OCI-LY1 (cell line): ENCODE measurements around the gene SDR39U1.
"Not testable (repeated sequence)": the region's sequence is repeated elsewhere in the genome, so short reads cannot be mapped to it uniquely, and the experiment has no call there.

Source experiments
- H2AFZ ChIP-seq: fragments of 200-600 bp; sonication (generic), shearing (Covaris generic); 2 replicates; pipeline ENCODE4 v1.6.0; 2014; ENCODE audit warnings: antibody characterized with exemption, mild to moderate bottlenecking, low read length
- H3F3A ChIP-seq: fragments of 200-600 bp; sonication (generic), shearing (Covaris generic); 2 replicates; pipeline ENCODE4 v1.6.0; 2014; ENCODE audit warnings: mild to moderate bottlenecking, antibody characterized with exemption, low read length, moderate library complexity; ENCODE audit not compliant: insufficient read depth
- H3K27ac ChIP-seq: fragments of 200-600 bp; sonication (generic); 2 replicates; pipeline ENCODE4 v1.5.1; 2014; ENCODE audit warnings: low read length, mixed run types, mild to moderate bottlenecking, low read depth; ENCODE audit not compliant: poor library complexity, severe bottlenecking
- H3K27me3 ChIP-seq: fragments of 200-600 bp; sonication (generic); 2 replicates; pipeline ENCODE4 v1.6.0; 2014; ENCODE audit warnings: antibody characterized with exemption, mild to moderate bottlenecking, low read length, moderate library complexity; ENCODE audit not compliant: insufficient read depth
- H3K36me3 ChIP-seq: fragments of 200-600 bp; sonication (generic); 2 replicates; pipeline ENCODE4 v1.6.1; 2014; ENCODE audit warnings: mild to moderate bottlenecking, antibody characterized with exemption, low read length, moderate library complexity, mixed read lengths; ENCODE audit not compliant: insufficient read depth
- H3K4me1 ChIP-seq: fragments of 200-600 bp; sonication (generic); 2 replicates; pipeline ENCODE4 v1.5.1; 2014; ENCODE audit warnings: mild to moderate bottlenecking, low read length, moderate library complexity; ENCODE audit not compliant: insufficient read depth, severe bottlenecking
- H3K4me2 ChIP-seq: fragments of 200-600 bp; sonication (generic), shearing (Covaris generic); 2 replicates; pipeline ENCODE4 v1.6.1; 2014; ENCODE audit warnings: low read length
- H3K4me3 ChIP-seq: fragments of 200-600 bp; sonication (generic); 2 replicates; pipeline ENCODE4 v1.5.1; 2014; ENCODE audit warnings: low read length, low read depth, mild to moderate bottlenecking, mixed read lengths; ENCODE audit not compliant: poor library complexity, severe bottlenecking
- H3K79me2 ChIP-seq: fragments of 200-600 bp; shearing (Covaris generic); 2 replicates; pipeline ENCODE4 v1.6.1; 2016; ENCODE audit warnings: mixed run types, low read length, mixed read lengths; ENCODE audit not compliant: insufficient read depth
- H3K9ac ChIP-seq: fragments of 200-600 bp; sonication (generic), shearing (Covaris generic); 2 replicates; pipeline ENCODE4 v1.6.1; 2014; ENCODE audit warnings: mild to moderate bottlenecking, low read length, mixed read lengths
- H3K9me2 ChIP-seq: fragments of 200-600 bp; sonication (generic), shearing (Covaris generic); 2 replicates; pipeline ENCODE4 v1.6.1; 2014; ENCODE audit warnings: low read depth, mild to moderate bottlenecking, low read length, mixed read lengths
- H3K9me3 ChIP-seq: fragments of 200-600 bp; shearing (Covaris generic); 2 replicates; pipeline ENCODE4 v1.6.1; 2014; ENCODE audit warnings: low read length, mixed read lengths
- H4K20me1 ChIP-seq: fragments of 200-600 bp; sonication (generic), shearing (Covaris generic); 2 replicates; pipeline ENCODE4 v1.6.0; 2016; ENCODE audit warnings: mild to moderate bottlenecking, low read length; ENCODE audit not compliant: insufficient read depth
- EZH2 ChIP-seq: fragments of 200-600 bp; sonication (generic), shearing (Covaris generic); IDR thresholded peaks from 2 replicates; pipeline ENCODE4 v1.8.0; 2017; ENCODE audit warnings: borderline replicate concordance, mixed run types, mild to moderate bottlenecking, antibody characterized with exemption, low read length, moderate library complexity, mixed read lengths
- TF ChIP-seq, protein P1 (sequence below): fragments of 200-600 bp; sonication (generic), shearing (Covaris generic); IDR thresholded peaks from 2 replicates; pipeline ENCODE4 v1.5.1; 2017; ENCODE audit warnings: mild to moderate bottlenecking, antibody characterized with exemption, low read length, moderate library complexity, mixed read lengths

Gene SDR39U1

DNA sequence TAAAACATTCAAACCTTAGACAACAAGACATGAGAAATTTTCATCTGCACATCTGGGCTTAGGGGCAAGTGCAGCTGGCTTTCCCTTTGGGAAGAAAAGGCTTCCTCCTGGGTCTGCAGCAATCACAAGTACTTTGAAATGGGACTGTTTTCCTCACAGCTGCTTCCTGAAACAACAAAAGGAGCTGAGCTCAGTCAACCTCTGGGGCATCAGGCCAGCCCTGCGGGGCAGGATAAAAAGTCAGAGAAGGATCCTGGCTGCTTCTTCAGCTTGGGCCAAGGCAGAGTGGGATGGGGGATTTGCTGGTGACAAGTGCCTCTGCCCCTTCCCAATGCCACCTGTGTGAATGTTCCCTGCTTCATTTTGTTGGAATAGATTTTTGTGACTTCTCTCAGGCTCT, 16.2 kb upstream of the SDR39U1 start:
- H3K27ac ChIP-seq = no peak overlapping the region
- TF ChIP-seq, protein P1, sequence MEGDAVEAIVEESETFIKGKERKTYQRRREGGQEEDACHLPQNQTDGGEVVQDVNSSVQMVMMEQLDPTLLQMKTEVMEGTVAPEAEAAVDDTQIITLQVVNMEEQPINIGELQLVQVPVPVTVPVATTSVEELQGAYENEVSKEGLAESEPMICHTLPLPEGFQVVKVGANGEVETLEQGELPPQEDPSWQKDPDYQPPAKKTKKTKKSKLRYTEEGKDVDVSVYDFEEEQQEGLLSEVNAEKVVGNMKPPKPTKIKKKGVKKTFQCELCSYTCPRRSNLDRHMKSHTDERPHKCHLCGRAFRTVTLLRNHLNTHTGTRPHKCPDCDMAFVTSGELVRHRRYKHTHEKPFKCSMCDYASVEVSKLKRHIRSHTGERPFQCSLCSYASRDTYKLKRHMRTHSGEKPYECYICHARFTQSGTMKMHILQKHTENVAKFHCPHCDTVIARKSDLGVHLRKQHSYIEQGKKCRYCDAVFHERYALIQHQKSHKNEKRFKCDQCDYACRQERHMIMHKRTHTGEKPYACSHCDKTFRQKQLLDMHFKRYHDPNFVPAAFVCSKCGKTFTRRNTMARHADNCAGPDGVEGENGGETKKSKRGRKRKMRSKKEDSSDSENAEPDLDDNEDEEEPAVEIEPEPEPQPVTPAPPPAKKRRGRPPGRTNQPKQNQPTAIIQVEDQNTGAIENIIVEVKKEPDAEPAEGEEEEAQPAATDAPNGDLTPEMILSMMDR = no peak
- TF ChIP-seq EZH2 = no peak

DNA sequence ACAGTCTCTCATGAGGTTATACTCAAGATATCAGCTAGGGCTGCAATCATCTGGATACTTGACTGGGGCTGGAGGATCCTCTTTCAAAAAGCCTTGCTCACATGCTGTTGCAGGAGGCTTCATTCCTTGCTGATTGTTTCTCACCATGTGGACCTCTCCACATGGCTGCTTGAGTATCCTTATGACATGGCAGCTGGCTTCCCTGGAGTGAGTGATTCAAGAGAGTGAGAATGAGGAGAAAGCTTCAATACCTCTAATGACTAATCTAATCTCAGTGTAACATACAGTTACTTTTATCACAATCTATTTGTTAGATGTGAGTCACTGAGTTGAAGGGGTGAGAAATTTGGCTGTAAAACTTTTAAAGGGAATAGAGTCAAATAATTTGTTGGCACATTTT, 14.4 kb upstream of the SDR39U1 start:
- Histone ChIP-seq H3K27me3 (no peaks in the 10 kb centered on the region), H3K9me2 (no peaks in the 10 kb centered on the region), H3K4me3 (no peak overlapping the region), H3K4me1 (no peaks in the 10 kb centered on the region), H3K27ac (no peak overlapping the region), H3F3A (no peaks in the 10 kb centered on the region), H3K9ac (no peak overlapping the region), H3K79me2 (no peaks in the 10 kb centered on the region), H3K9me3 (no peaks in the 10 kb centered on the region), H4K20me1 (no peaks in the 10 kb centered on the region), H2AFZ (no peak overlapping the region), H3K4me2 (no peak overlapping the region), H3K36me3 (peaks cover 9% of the 10 kb centered on the region; the same call in 1 of the 2 replicates)
- TF ChIP-seq, protein P1 = no peak
- no peak for TF ChIP-seq EZH2

More for the DNA sequence above, 16.2 kb upstream of the SDR39U1 start:
- Histone ChIP-seq H3K9me3 (no peaks in the 10 kb centered on the region), H2AFZ (no peak overlapping the region), H3K36me3 (0 out of 2 replicates have a peak, but pooled peaks cover 9% of the 10 kb centered on the region), H3K9me2 (no peaks in the 10 kb centered on the region), H3K4me3 (no peak overlapping the region), H3K4me2 (no peak overlapping the region), H3K79me2 (no peaks in the 10 kb centered on the region), H3F3A (no peaks in the 10 kb centered on the region), H3K9ac (no peak overlapping the region), H3K27me3 (no peaks in the 10 kb centered on the region), H4K20me1 (no peaks in the 10 kb centered on the region), H3K4me1 (peaks cover 12% of the 10 kb centered on the region)

DNA sequence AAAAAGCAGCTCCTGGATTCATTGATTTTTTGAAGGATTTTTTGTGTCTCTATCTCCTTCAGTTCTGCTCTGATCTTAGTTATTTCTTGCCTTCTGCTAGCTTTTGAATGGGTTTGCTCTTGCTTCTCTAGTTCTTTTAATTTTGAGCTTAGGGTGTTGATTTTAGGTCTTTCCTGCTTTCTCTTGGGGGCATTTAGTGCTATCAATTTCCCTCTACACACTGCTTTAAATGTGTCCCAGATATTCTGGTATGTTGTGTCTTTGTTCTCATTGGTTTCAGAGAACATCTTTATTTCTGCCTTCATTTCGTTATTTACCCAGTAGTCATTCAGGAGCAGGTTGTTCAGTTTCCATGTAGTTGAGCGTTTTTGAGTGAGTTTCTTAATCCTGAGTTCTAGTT, 8.3 kb upstream of the SDR39U1 start:
- H3K9me2 ChIP-seq, H2AFZ ChIP-seq, H3K9ac ChIP-seq, H3K4me3 ChIP-seq, H3K27ac ChIP-seq, H3K9me3 ChIP-seq, H3K79me2 ChIP-seq, H3K4me2 ChIP-seq, H4K20me1 ChIP-seq, H3K27me3 ChIP-seq, H3F3A ChIP-seq, H3K36me3 ChIP-seq, H3K4me1 ChIP-seq: not testable (repeated sequence)

DNA sequence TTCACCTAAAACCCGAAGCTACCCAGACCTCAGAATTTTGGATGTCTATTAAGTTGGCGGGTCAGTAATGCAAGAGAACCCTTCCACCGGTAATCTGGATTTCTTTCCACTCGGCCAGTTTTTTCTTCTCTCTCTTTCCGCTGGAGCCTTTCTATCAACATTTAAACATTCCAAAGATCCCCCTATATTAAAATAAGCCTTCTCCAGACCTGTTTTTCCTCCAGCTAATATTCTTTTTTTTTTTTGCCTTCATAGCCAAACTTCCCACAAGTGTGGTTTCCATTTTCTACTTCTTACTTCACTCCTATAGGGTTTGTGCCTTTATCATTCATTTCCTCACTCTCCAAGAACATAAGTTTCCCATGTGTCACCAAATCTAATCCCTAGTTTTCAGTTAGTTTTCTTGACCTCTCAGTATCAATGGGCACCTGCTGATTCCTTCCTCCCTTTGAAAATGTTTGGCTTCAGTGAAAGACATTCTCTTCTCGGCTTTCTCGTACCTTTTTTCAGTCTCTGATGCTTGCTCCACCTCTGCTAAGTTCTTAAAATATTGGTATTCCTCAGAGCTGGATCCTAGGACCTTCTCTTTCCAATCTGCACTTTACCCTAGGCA, 583 bp upstream of the SDR39U1 start:
- Histone ChIP-seq H3K9me3 (no peaks in the 10 kb centered on the region), H3K4me2 (peak overlapping the region; percentile 84), H3K4me3 (peak overlapping the region; percentile 78), H3K79me2 (0 out of 2 replicates have a peak, but pooled peaks cover 6% of the 10 kb centered on the region), H3K36me3 (peaks cover 40% of the 10 kb centered on the region), H3K27me3 (no peaks in the 10 kb centered on the region), H2AFZ (no peak overlapping the region), H3K4me1 (peaks cover 26% of the 10 kb centered on the region), H3F3A (no peaks in the 10 kb centered on the region; the same call in 1 of the 2 replicates), H3K9me2 (no peaks in the 10 kb centered on the region), H4K20me1 (no peaks in the 10 kb centered on the region), H3K9ac (peak overlapping the region; percentile 94), H3K27ac (peak overlapping the region; percentile 49)
- TF ChIP-seq, protein P1 = no peak
- TF ChIP-seq EZH2 = no peak
